Femur (tissue), 1 donor: ENCODE data around the gene ZDHHC13.

Experiments used
- DNase-seq: peaks from one replicate; pipeline ENCODE4 v3.0.0-alpha.2; 2017

Gene ZDHHC13

GRCh38 chr11:19116971-19117759, at the start of gene ZDHHC13:
ZDHHC13 (plus strand) TSS chr11:19117168; CDS start chr11:19117250, 82 bp downstream.
- DNase-seq = peak; percentile 93

GRCh38 chr11:19071255-19071654, 45.7 kb upstream of the ZDHHC13 start:
- DNase-seq = peak; percentile 79

- DNase-seq = no peak
These were observed 44.5 kb upstream of the ZDHHC13 start for GRCh38 chr11:19072464-19072863.

GRCh38 chr11:19073454-19074415, 43.2 kb upstream of the ZDHHC13 start:
- DNase-seq = no peak

GRCh38 chr11:19075636-19076035, 41.3 kb upstream of the ZDHHC13 start:
- DNase-seq = no peak

DNA sequence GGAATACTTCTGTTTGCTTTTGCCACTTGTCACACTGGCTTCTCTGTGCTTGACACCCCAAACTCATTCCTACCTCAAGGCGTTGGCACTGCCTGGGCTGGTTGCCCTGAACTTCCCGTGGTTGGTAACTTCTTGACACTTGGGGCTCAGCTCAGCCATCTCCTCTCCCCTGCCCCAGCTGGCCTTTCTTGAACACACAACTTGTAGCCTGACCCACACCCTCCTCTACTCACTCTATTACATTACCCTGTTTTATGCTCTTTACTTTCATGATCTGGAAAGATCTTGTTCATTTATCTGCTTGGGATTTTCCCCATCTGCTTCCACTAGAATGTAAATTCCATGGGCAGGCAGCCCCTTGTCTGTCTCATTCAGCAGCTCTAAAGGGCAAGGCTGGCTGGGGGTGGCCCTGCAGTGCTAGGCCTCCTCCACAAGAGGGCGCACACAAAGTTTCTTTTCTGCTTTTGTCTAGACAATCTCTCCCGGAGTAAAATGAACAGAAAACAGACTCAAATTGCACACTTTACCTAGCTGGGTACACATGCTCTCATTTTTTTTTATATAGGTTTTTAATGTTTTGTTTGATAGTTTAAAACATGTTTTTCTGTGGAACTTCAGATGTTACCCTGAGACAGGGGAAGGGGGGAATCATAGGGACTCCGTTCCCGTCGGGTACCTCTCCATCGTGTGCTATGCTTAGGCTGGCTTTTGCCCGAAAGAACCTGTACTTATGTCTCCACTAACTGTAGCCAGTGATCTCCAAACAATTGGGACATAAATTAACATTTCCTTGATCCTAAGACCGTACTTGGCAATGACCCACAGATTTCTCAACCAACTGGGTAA, 40.0 kb upstream of the ZDHHC13 start:
- peak; percentile 42 for DNase-seq

GRCh38 chr11:19077965-19078364, 39.0 kb upstream of the ZDHHC13 start:
- DNase-seq = no peak

DNA sequence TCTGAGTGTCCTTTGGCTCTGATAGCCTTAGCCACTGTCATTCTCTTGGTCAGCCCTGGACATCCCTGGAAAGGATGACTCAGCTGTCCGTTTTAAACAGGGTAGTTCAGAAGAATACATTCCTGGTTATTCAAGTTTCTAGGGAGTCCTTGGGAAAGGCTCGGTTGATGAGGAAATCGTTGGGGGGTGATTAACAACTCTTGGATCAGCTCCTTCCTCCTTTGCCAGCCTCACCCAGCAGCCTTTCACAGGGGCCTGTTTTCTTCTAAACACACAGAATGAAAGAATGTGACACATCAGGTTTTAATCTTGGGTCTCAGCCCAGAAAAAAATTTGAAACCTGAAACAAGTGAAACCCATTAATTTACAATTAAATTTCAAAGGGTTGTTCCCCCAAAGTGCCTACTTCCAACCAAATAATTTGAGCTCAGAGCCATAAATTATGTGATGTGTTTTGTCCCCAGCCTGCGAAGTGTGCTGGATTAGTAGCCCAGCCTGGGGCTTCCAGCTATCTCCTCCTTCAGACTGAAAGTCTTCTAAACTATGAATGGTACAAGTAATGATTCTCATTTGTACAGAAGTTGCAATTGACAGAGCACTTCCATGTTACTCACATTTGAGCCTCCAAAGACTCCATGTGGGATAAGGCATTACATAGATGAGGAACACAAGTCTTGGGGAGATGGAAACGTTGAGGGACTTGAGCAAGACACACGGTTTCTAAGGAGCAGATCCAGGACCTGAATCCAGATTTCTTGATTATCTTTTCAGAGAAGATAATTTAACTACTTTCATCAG, 37.1 kb upstream of the ZDHHC13 start:
- no peak for DNase-seq

DNA sequence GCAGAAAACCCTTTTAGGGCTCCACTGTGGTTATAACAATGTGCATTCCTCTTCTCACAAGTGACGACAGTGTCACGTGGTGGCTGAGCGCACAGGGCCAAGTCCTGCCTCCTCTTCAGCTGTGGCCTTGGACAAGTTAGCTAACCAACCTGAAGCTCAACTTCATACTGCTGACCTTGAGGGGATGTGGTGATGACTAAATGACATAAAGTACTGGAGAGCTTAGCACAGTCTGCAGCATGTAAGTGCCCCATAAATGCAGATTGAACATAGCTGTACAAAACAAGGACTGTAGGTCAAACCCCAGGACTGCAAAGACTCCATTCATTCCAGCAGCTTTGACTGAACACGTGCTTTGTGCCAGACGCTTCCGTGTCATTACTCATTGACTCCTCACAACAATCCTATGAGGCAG, 36.4 kb upstream of the ZDHHC13 start:
- no peak for DNase-seq

DNA sequence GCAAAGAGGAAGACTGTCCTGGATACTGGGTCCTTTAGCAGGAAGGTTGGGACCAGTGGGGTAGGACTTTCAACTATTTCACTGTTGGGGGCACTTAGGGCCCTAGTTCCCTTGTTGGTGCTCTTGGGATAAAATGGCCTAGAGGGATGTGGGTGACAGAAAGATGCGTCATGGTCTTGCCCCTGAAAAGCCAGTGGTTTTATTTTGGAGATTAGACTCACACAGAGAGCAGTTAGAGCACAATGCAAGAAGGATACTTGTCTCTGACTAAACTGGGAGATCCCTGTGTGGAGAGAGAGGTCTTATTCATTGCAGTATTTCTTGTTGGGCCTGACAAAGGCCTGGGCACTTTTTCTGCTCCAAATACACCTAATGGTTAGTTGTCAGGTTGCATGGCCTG, 33.8 kb upstream of the ZDHHC13 start:
- DNase-seq = no peak

- no peak for DNase-seq
These were observed 32.2 kb upstream of the ZDHHC13 start for GRCh38 chr11:19084661-19085315.

- no peak for DNase-seq
These were observed 29.3 kb upstream of the ZDHHC13 start for GRCh38 chr11:19087658-19088057.

DNA sequence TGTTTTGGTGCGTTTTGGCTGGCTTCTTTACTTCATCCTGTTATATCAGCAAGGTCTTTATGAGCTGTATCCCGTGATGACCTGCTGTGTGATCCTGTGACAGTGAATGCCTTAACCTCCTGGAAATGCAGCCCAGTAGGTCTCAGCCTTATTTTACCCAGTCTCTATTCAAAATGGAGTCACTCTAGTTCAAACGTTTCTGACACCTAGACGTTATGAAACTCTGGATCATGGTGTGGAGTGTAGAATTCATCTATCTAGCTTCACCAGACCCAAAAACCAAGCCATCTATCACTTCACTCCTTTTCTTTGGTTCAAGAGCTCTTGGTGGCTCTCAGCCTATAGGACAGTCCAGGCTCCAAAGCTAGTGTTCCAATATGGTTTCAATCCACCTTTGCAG, 28.2 kb upstream of the ZDHHC13 start:
- DNase-seq = no peak

- no peak for DNase-seq
These were observed 27.5 kb upstream of the ZDHHC13 start for GRCh38 chr11:19089421-19089820.

GRCh38 chr11:19091366-19091765, 25.6 kb upstream of the ZDHHC13 start:
- DNase-seq = no peak

DNA sequence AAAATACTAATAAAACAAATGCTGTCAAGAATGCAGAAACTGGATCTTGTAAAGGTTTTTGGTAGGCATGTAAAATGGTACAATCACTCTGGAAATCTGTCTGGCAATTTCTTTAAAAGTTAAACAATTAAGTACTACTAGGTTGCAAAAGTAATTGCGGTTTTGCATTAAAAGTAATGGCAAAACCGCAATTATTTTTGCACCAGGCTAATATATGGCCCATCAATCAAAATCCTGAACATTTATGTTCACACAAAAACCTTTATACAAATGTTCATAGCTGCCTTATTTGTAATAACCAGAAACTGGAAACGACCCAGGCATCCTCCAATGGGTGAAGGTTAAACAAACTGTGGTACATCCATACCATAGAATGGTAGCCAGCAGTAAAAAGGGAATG, 24.6 kb upstream of the ZDHHC13 start:
- DNase-seq = no peak

DNA sequence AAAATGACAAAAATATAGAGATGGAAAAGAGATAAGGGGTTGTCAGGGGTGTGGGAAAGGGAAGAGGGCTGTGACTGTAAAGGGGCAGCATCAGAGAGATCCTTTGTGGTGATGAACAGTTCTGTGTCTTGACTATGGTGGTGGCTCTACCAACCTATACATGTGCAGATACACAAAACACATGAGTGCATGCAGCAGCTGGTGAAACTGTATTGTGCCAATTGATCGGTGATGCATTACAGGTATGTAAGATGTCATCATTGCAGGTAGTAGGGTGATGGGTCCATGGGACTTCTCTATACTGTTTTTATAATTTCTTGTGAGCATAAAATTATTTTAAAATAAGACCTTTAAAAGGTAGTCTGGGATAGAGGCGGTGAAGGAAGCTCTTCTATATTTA, 24.1 kb upstream of the ZDHHC13 start:
- no peak for DNase-seq

DNA sequence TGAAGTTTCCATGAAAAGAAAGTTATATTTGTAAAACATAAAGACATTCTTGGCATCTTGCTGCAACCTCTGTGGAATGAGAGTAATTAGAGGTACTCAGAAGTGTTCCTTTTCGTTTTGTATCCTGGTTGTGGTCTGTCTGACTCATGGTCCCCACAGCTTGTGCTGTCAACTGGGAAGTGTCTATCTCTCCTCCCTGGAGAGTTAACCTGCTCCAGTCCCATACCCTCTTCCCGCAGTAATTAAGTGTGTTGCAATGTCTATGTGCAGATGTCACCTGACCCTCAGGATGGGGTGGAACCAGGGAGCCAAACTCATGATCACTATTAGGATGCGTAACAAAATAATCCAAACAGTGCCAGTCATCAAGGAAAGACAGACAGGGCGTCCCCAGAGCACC, 23.0 kb upstream of the ZDHHC13 start:
- no peak for DNase-seq

DNA sequence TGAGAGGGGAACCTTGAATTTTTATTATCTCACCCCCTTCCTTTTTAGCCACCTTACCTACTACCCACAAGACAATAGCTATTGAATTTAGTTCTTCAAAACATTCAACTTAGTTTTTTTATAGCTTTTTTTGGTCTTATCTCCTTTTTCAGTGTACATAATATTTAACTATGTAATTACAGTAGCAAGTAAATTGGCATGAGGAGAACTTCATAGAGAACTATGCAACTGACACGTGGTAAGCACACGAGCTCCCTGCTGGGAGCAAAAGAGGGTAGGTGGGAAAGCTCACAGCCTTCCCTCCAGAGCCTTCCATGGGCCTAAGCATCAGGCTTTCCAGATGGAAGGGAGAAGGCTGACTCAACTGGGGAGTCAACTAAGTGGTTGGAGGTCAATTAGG, 22.1 kb upstream of the ZDHHC13 start:
- no peak for DNase-seq

DNA sequence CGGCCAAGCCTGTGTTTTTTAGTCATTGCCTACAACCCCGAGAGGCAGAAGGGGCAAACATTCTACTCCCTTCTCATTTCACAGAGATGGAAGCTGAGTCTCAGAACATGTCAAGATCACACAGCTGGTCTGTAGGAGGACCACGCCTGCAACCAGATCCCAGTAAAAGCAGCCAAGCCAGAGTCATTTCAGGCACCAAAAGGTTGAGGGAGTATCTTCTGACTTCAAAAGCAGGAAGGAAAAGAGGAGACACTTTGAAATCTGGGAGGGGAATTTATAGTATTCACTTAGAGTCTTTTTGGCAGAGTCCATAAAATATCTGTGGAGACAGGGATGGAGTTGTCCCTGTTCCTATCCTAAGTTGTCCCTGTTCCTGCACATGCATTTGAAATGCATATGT, 17.9 kb upstream of the ZDHHC13 start:
- no peak for DNase-seq

GRCh38 chr11:19100885-19101284, 16.1 kb upstream of the ZDHHC13 start:
- no peak for DNase-seq
